ENCODE measurements around the gene KIFAP3.

DNA sequence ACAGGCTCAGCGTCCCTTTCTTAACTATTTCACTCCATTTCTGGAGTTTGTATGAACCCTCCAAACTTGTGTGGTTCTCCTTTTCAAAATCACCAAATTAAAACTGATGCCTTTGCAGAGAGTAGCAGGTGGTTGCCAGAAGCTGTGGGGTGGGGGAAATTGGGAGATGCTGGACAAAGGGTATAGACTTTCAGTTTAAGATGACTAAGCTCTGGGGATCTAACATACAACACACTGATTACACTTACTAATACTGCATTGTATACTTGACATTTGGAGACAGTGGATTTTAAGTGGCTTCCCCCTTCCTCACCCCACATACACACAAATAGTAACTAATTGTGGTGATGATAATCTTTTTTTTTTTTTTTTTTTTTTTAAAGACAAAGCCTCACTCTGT, 169.7 kb downstream of the KIFAP3 start:
- TF ChIP-seq, protein P1, sequence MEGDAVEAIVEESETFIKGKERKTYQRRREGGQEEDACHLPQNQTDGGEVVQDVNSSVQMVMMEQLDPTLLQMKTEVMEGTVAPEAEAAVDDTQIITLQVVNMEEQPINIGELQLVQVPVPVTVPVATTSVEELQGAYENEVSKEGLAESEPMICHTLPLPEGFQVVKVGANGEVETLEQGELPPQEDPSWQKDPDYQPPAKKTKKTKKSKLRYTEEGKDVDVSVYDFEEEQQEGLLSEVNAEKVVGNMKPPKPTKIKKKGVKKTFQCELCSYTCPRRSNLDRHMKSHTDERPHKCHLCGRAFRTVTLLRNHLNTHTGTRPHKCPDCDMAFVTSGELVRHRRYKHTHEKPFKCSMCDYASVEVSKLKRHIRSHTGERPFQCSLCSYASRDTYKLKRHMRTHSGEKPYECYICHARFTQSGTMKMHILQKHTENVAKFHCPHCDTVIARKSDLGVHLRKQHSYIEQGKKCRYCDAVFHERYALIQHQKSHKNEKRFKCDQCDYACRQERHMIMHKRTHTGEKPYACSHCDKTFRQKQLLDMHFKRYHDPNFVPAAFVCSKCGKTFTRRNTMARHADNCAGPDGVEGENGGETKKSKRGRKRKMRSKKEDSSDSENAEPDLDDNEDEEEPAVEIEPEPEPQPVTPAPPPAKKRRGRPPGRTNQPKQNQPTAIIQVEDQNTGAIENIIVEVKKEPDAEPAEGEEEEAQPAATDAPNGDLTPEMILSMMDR (IDR thresholded peaks at IDR 0.05), result no peak
- TF ChIP-seq POLR2A (IDR thresholded peaks at IDR 0.05), result no peak
